HuH-7.5 (cell line): ENCODE measurements around the gene CDC14A.

ENCODE experiments used
- DNase-seq: peaks from one replicate; pipeline ENCODE4 v3.0.0; 2011; ENCODE audit warnings: low spot score

Gene CDC14A

GRCh38 chr1:100452641-100453040, 100.3 kb downstream of the CDC14A start:
- DNase-seq = no peak

- DNase-seq = no peak
Observed at GRCh38 chr1:100455478-100456072, 103.3 kb downstream of the CDC14A start.

GRCh38 chr1:100456880-100457279, 104.6 kb downstream of the CDC14A start:
- DNase-seq = no peak

- DNase-seq = no peak
Observed at GRCh38 chr1:100457683-100458082, 105.4 kb downstream of the CDC14A start.

GRCh38 chr1:100458661-100459357, 106.5 kb downstream of the CDC14A start:
- no peak for DNase-seq

- DNase-seq = peak; percentile 19
Observed at GRCh38 chr1:100459358-100460114, 107.2 kb downstream of the CDC14A start.

GRCh38 chr1:100461222-100461621, 108.9 kb downstream of the CDC14A start:
- no peak for DNase-seq

- no peak for DNase-seq
Observed at GRCh38 chr1:100462326-100463025, 110.2 kb downstream of the CDC14A start.

- no peak for DNase-seq
Observed at GRCh38 chr1:100463791-100464424, 111.6 kb downstream of the CDC14A start.

GRCh38 chr1:100469578-100469977, 117.3 kb downstream of the CDC14A start:
- no peak for DNase-seq

- no peak for DNase-seq
Observed at GRCh38 chr1:100474834-100475233, 122.5 kb downstream of the CDC14A start.

- DNase-seq = no peak
Observed at GRCh38 chr1:100476735-100477290, 124.5 kb downstream of the CDC14A start.

GRCh38 chr1:100478816-100479215, 126.5 kb downstream of the CDC14A start:
- no peak for DNase-seq

GRCh38 chr1:100479620-100480338, 127.5 kb downstream of the CDC14A start:
- DNase-seq = no peak

- no peak for DNase-seq
Observed at GRCh38 chr1:100481303-100481702, 129.0 kb downstream of the CDC14A start.

GRCh38 chr1:100482167-100482566, 129.9 kb downstream of the CDC14A start:
- no peak for DNase-seq

GRCh38 chr1:100482748-100483147, 130.4 kb downstream of the CDC14A start:
- DNase-seq = no peak

GRCh38 chr1:100483230-100483629, 130.9 kb downstream of the CDC14A start:
- DNase-seq = no peak

- DNase-seq = peak; percentile 9
Observed at GRCh38 chr1:100485855-100486258, 133.6 kb downstream of the CDC14A start.

- DNase-seq = no peak
Observed at GRCh38 chr1:100494393-100495084, 142.2 kb downstream of the CDC14A start.
